Left cardiac atrium (tissue), 4 donors: Measurements from ENCODE around the gene KAT2A. TPM values are rescaled to one million over a fixed set of nuclear protein-coding genes. Genes with fewer than 3 reads are reported as not detected.

Experiments
- ATAC-seq, 2 donors: fragments of 200-7000 bp; cut with Tn5 transposase; one replicate each; pipeline ENCODE4 v1.9.1; 2020; ENCODE audit warnings: mild to moderate bottlenecking in 2 of 2, moderate library complexity in 2 of 2
- DNase-seq: peaks from one replicate; pipeline ENCODE4 v3.0.0-alpha.2; 2020
- intact Hi-C, 2 donors: fragments of 100-400 bp; cut with DNase I; formaldehyde crosslinking; loops; one replicate each; pipeline versions ENCODE4 v1.14.1 to v1.15.1; 2022 to 2023
- total RNA-seq, 2 donors: library from RNA; stranded (reverse); fragmentation: NEBNext Ultra II Directional; extraction: Animal tissue kit (Norgen Biotek cat#: 25700); gene quantifications; one replicate each; pipeline ENCODE4 v1.2.1, GENCODE V29; 2021
- donor health status: DM: no; HTN: yes; CAD: no.
- donor health status: DM: no; HTN: yes; CAD: no; lungs with severe emphysema.
- donor health status: DM: yes; HTN: yes; CAD: no.
- donor health status: Dilated cardiomyopathy.

KAT2A gene
- total RNA-seq, 2 donors from 2014 or later, result 19.8 to 23.4 TPM

GRCh38 chr17:42118545-42118944 lies 2.6 kb downstream of the KAT2A start:
- no peak for DNase-seq
- intact Hi-C loops, result loop anchor here (5.0 kb wide), 4 partner anchors 51 to 156 kb away; partner anchors contain the start of gene KCNH4 (in 1 of the 2)

GRCh38 chr17:42118126-42118510 lies 3.0 kb downstream of the KAT2A start:
- intact Hi-C loops, result loop anchor here (5.0 kb wide), 4 partner anchors 51 to 156 kb away; partner anchors contain the start of gene KCNH4 (in 1 of the 2)
- no peak for ATAC-seq
- no peak for DNase-seq

More at GRCh38 chr17:42118545-42118944, 2.6 kb downstream of the KAT2A start:
- no peak for ATAC-seq

- no peak for ATAC-seq
- DNase-seq, result no peak
- intact Hi-C loops, result loop anchor here (2.0 to 5.0 kb wide), 5 partner anchors 50 to 155 kb away; partner anchors contain the start of gene KCNH4 (in 1 of the 2)
Measured at GRCh38 chr17:42117397-42118125, 3.6 kb downstream of the KAT2A start.

GRCh38 chr17:42116705-42117396 lies 4.3 kb downstream of the KAT2A start:
- ATAC-seq, result peak; percentile 4 to 38
- intact Hi-C loops, result loop anchor here (1.0 to 5.0 kb wide), 6 partner anchors 50 to 155 kb away; partner anchors contain the start of gene KCNH4 (in 1 of the 2)
- DNase-seq, result peak; percentile 83

- intact Hi-C loops, result no loop called here
- no peak for DNase-seq
Measured at GRCh38 chr17:42114118-42114517, 7.0 kb downstream of the KAT2A start.

GRCh38 chr17:42113293-42114069 lies 7.7 kb downstream of the KAT2A start:
- DNase-seq (no peak), ATAC-seq (no peak)
- intact Hi-C loops, result no loop called here

More at GRCh38 chr17:42114118-42114517, 7.0 kb downstream of the KAT2A start:
- no peak for ATAC-seq

- DNase-seq (peak; percentile 78), ATAC-seq (peak; percentile 85 to 91)
- intact Hi-C loops, result no loop called here
Measured at GRCh38 chr17:42112552-42113176, 8.5 kb downstream of the KAT2A start, which contains the start of gene DHX58. DHX58 (minus strand) TSS chr17:42112714; CDS start chr17:42111892, 822 bp downstream.

- peak; percentile 34 for DNase-seq
- peak; percentile 47 to 60 for ATAC-seq
- intact Hi-C loops, result no loop called here
Measured at GRCh38 chr17:42111871-42112551, 9.2 kb downstream of the KAT2A start.

GRCh38 chr17:42111265-42111636 lies 9.9 kb downstream of the KAT2A start:
- no peak for ATAC-seq
- intact Hi-C loops, result no loop called here
- DNase-seq, result no peak

- intact Hi-C loops, result no loop called here
- no peak for ATAC-seq
- no peak for DNase-seq
Measured at GRCh38 chr17:42110301-42111264, 10.6 kb downstream of the KAT2A start.

GRCh38 chr17:42109086-42109485 lies 12.1 kb downstream of the KAT2A start:
- intact Hi-C loops, result no loop called here
- ATAC-seq, result no peak

GRCh38 chr17:42107597-42108576 lies 13.3 kb downstream of the KAT2A start:
- ATAC-seq, result peak; percentile 71 to 88
- peak; percentile 83 for DNase-seq
- intact Hi-C loops, result no loop called here

More at GRCh38 chr17:42109086-42109485, 12.1 kb downstream of the KAT2A start:
- no peak for DNase-seq

- ATAC-seq, result no peak
- no peak for DNase-seq
- intact Hi-C loops, result no loop called here
Measured at GRCh38 chr17:42107124-42107523, 14.0 kb downstream of the KAT2A start.

- ATAC-seq, result no peak
- no peak for DNase-seq
- intact Hi-C loops, result no loop called here
Measured at GRCh38 chr17:42106009-42106408, 15.2 kb downstream of the KAT2A start.

- DNase-seq (no peak), ATAC-seq (no peak)
- intact Hi-C loops, result loop anchor here in 1 of 2 donors (5.0 kb wide), 2 partner anchors 37 to 77 kb away; no protein-coding TSS in a partner anchor
Measured at GRCh38 chr17:42104264-42104663, 16.9 kb downstream of the KAT2A start.
